ENCODE results near the gene CES2. TPM values are rescaled to one million over a fixed set of nuclear protein-coding genes. Genes with fewer than 3 reads are reported as not detected.

The CES2 gene
- total and polyA plus RNA-seq, 8 donors = 16.9 to 893 (median 37.8) TPM

DNA sequence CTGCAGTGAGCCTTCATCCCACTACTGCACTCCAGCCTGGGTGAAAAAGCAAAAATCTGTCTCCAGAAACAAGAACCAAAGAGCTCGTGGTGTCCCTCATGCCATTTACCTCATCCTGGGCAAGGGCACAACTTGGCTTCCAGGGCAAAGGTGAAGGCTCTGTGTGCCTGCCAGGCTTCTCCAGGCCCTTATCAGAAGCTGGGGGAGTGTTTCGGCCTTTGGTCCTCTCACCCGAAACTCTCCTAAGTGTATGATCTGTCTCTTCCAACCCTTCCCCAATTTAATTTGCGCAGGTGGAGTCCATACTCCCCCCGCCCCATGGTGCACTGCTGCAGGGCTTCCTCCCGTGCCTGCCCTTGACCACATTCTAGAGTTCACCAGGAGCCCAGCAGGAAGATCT is 1.1 kb downstream of the CES2 start:
- DNase-seq = peak in 1 of 2 donors; percentile 37
- intact Hi-C loops (cut with DNase I; ENCODE audit: low total_unique reads) = no loop called here
- 45 to 68% (median 55%) methylated on average over 6 of the region's 6 CpGs for WGBS, 5 donors
- Histone ChIP-seq H3K27ac (peak overlapping the region in 3 of 5 donors; percentile 91 to 95 (median 94)), H3K36me3 (peaks cover 20 to 56% (median 51%) of the 10 kb centered on the region in 4 donors), H3K27me3 (no peaks in the 10 kb centered on the region), H3K4me3 (peak overlapping the region in 2 of 4 donors; percentile 89 to 94), H3K9me3 (no peaks in the 10 kb centered on the region), H3K4me1 (peaks cover 29 to 57% (median 51%) of the 10 kb centered on the region in 4 donors)
- TF ChIP-seq POLR2A (IDR thresholded peaks at IDR 0.05) (no peak), POLR2AphosphoS5 (IDR thresholded peaks at IDR 0.05) (no peak), EP300 (IDR thresholded peaks at IDR 0.05) (no peak)
- TF ChIP-seq, protein P1, sequence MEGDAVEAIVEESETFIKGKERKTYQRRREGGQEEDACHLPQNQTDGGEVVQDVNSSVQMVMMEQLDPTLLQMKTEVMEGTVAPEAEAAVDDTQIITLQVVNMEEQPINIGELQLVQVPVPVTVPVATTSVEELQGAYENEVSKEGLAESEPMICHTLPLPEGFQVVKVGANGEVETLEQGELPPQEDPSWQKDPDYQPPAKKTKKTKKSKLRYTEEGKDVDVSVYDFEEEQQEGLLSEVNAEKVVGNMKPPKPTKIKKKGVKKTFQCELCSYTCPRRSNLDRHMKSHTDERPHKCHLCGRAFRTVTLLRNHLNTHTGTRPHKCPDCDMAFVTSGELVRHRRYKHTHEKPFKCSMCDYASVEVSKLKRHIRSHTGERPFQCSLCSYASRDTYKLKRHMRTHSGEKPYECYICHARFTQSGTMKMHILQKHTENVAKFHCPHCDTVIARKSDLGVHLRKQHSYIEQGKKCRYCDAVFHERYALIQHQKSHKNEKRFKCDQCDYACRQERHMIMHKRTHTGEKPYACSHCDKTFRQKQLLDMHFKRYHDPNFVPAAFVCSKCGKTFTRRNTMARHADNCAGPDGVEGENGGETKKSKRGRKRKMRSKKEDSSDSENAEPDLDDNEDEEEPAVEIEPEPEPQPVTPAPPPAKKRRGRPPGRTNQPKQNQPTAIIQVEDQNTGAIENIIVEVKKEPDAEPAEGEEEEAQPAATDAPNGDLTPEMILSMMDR (IDR thresholded peaks at IDR 0.05) = no peak

DNA sequence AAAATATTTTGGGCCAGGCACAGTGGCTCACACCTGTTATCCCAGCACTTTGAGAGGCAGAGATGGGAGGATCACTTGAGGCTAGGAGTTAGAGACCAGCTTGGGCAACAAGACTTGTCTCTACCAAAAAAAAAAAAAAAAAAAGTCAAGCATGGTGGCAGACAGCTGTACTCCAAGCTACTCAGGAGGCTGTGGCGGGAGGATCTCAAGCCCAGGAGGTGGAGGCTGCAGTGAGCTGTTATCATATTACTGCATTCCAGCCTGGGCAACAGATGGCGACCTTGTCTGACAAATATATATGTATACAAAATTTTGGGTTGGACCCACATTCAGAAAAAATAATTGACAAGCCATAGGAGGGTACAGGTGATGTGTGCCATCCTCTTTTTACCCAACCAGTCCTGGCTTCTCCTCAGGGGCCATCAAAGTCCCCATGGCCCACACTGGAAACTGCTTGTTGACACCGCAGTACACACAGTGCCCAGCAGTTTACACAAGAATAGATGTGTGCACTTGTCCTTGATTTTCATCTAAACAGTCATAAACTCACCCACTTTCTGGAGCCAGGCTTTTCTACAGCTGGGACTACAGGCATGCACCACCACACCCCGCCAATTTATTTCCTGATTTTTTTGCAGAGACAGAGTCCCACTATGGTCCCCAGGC is 1.7 kb downstream of the CES2 start:
- intact Hi-C loops (cut with DNase I; ENCODE audit: low total_unique reads) = no loop called here
- Histone ChIP-seq H3K27me3 (no peaks in the 10 kb centered on the region), H3K36me3 (peaks cover 25 to 57% (median 54%) of the 10 kb centered on the region in 4 donors), H3K9me3 (no peaks in the 10 kb centered on the region), H3K4me3 (peak overlapping the region in 1 of 4 donors; percentile 89), H3K4me1 (peaks cover 29 to 54% (median 48%) of the 10 kb centered on the region in 4 donors), H3K27ac (peak overlapping the region in 1 of 5 donors; percentile 91)
- no peak for TF ChIP-seq EP300 (IDR thresholded peaks at IDR 0.05)
- TF ChIP-seq, protein P1 (IDR thresholded peaks at IDR 0.05) = no peak
- TF ChIP-seq POLR2A (IDR thresholded peaks at IDR 0.05) = no peak
- TF ChIP-seq POLR2AphosphoS5 (IDR thresholded peaks at IDR 0.05) = no peak
- 79 to 93% (median 91%) methylated on average over 4 of the region's 4 CpGs for WGBS, 5 donors
- no peak for DNase-seq

DNA sequence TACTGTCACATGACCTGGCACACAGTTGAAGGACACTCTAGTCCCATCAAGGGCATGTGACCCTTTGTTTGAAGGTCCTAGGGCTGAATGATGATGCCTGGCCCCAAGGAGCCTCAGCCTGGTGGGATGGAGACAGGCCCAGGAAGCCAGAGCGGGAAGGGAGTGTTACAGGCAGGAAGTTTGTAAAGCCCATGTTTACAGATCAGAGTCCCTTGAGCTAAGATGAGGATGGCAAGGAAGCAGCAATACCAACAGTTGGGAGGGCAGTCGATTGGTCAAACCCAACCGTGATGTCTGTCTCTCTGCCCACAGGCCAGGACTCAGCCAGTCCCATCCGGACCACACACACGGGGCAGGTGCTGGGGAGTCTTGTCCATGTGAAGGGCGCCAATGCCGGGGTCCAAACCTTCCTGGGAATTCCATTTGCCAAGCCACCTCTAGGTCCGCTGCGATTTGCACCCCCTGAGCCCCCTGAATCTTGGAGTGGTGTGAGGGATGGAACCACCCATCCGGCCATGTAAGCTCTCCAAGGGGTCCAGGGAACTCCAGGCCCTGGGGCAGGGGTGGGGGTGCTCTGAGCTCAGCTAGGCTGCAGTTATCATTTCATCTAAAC is 2.5 kb downstream of the CES2 start:
- H3K9me3 ChIP-seq = no peaks in the 10 kb centered on the region
- H3K27ac ChIP-seq = no peak overlapping the region
- WGBS, 5 donors = 86 to 90% (median 90%) methylated on average over 10 of the region's 10 CpGs
- H3K36me3 ChIP-seq = peaks cover 30 to 58% (median 55%) of the 10 kb centered on the region in 4 donors
- no peak for TF ChIP-seq POLR2A (IDR thresholded peaks at IDR 0.05)
- TF ChIP-seq EP300 (IDR thresholded peaks at IDR 0.05) = no peak
- TF ChIP-seq, protein P1 (IDR thresholded peaks at IDR 0.05) = no peak
- H3K27me3 ChIP-seq = no peaks in the 10 kb centered on the region
- no peak for DNase-seq
- H3K4me3 ChIP-seq = no peak overlapping the region
- intact Hi-C loops (cut with DNase I; ENCODE audit: low total_unique reads) = no loop called here
- H3K4me1 ChIP-seq = peaks cover 26 to 46% (median 39%) of the 10 kb centered on the region in 4 donors

DNA sequence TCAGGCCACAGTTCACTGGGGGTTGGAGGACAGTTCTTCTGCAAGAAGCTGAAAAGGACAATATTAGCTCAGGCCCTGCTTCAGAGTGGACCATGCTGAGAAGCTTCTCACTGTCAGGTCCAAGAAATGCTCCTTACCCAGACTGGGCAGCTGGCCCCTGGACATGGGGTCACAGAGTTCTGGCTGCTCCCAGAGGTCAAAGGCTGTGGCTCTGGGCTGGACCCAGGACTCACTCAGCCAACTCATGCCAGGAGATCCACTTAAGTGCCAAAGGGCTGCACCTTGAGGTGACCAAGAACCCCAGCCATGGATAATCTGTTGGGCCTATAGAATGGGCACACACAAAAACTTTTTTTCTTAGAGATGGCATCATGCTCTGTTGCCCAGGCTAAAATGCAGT is 4.0 kb downstream of the CES2 start:
- TF ChIP-seq, protein P1 (IDR thresholded peaks at IDR 0.05) = no peak
- TF ChIP-seq POLR2AphosphoS5 (IDR thresholded peaks at IDR 0.05) (no peak), EP300 (IDR thresholded peaks at IDR 0.05) (no peak), POLR2A (IDR thresholded peaks at IDR 0.05) (no peak)
- Histone ChIP-seq H3K4me1 (peaks cover 18 to 36% (median 31%) of the 10 kb centered on the region in 4 donors), H3K9me3 (no peaks in the 10 kb centered on the region), H3K27ac (no peak overlapping the region), H3K36me3 (peaks cover 41 to 70% (median 68%) of the 10 kb centered on the region in 4 donors), H3K4me3 (no peak overlapping the region), H3K27me3 (no peaks in the 10 kb centered on the region)
- intact Hi-C loops (cut with DNase I; ENCODE audit: low total_unique reads) = no loop called here
- no peak for DNase-seq

Measured in stomach (tissue), 9 donors.